ENCODE measurements around the gene CLIP4.

CLIP4 gene

DNA sequence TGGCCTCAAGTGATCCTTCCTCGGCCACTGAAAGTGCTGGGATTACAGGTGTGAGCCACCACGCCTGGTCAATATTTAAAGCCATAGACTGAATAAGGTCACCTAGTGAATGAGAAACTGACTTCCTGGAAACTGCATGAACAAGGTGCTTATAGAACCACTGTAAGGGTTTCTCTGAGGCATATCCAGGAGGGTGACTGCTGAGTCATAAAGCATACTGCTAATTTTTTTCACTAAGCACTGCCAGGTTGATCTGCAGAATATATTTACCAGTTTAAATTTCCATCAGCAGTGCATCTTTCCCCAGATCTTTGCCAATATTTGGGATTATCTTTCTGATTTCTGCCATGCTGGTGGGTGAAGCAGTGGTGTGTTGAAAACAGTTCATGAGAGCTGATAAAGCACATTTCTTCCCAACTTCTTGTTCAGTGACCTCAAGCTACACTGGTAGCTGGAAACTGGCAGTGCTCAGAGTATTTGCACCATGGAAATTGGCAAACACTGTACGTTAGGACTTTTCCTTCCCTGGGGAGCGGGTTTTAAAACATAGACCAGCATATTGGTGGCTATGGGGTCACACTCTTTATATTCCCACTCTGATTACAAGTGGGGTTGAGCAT lies 4.2 kb upstream of the CLIP4 start:
- FAIRE-seq (no peak), DNase-seq (ENCODE audit: insufficient read length, low spot score) (peak; percentile 33)
- TF ChIP-seq POLR2A (IDR thresholded peaks at IDR 0.05; ENCODE audit: low read depth, low read length) = no peak

DNA sequence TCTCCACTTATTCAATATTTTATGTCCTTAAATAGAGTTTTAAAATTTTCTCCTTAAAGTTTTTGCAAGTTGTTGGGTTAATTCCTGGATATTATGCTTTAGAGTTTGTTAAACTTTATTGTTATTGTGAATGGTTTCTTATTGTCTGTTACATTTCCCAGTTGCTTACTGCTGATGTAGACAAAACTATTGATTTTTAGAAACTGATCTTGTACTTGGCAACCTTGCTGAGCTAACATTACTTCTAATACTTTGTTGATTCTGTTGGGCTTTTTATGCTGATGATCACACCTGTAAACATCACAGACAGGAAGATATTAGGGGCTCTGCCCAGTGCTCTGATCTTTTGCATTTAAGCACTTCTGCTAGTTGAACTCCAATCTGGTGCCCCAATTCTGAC lies 2.8 kb upstream of the CLIP4 start:
- no peak for TF ChIP-seq POLR2A (IDR thresholded peaks at IDR 0.05; ENCODE audit: low read depth, low read length)
- FAIRE-seq (no peak), DNase-seq (ENCODE audit: insufficient read length, low spot score) (no peak)

DNA sequence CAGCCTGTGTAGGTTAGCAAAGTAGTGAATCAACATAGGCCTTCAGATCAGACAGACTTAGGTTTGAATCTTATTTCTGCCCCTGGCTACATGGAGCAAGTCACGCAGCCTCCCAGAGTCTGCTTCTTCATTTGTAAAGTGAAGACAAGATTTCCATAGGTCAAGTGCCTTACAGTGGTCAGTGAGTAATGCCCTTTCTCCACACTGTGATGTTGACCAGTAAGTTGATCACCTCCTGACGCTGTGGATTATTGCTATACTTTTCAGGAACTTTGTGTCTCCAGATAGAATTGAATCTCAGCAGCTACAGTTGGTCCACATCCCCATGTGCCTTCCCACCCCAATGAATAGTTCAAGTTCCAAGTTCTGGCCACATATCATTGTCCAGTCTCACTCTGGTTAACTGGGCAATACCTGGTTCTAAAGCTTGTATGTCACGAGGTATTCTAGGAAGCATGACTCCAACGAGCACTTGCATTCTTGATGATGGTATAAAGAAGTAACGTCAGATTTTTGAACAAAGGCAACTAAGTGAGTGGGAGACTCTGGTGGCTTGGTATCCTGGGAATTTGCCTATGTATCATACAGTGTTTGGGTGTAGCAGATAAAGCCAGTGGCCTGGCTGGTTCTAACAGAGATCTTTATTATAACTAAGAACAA lies 2.1 kb upstream of the CLIP4 start:
- TF ChIP-seq POLR2A (IDR thresholded peaks at IDR 0.05; ENCODE audit: low read depth, low read length) = no peak
- DNase-seq (ENCODE audit: insufficient read length, low spot score) = peak; percentile 21
- FAIRE-seq = no peak

DNA sequence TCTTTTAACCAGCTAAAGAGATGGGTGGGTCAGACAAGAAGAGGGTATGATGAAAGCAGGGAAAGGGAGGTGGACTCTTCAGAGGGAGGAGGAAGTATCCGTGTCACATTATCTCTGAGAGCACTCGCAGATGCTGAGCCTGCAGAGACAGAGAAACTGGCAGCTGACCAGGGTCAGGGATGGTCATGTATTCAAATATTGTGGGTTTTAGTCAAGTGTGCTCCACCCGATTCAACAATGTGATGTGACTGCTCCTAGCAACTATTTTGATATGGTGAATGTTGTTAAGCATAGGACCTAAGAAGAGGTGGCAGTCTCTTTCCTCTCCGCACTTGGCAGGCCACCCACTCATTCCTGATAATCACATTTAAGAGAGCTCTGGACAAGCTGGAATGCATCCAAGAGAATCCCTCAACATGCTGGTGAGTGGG lies 1.3 kb upstream of the CLIP4 start:
- DNase-seq (ENCODE audit: insufficient read length, low spot score) = peak; percentile 53
- no peak for FAIRE-seq
- no peak for TF ChIP-seq POLR2A (IDR thresholded peaks at IDR 0.05; ENCODE audit: low read depth, low read length)

DNA sequence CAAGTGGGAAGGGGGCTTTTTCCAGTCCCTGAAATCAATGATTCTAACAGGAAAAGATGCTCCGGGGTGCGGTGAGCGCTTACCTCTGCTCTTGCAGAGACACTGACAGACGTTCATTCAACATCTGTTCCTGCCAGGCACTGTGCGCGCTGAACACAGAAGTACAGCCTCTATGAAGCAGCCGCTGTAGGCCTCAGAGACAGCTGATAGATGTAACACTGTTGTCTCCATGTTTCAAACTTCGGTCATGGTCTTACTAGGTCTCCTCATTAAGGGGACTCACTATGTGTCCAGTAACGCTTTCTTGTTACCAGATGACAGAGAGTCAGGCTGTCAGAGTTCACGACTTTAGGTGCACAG lies 649 bp upstream of the CLIP4 start:
- no peak for TF ChIP-seq POLR2A (IDR thresholded peaks at IDR 0.05; ENCODE audit: low read depth, low read length)
- no peak for FAIRE-seq
- no peak for DNase-seq (ENCODE audit: insufficient read length, low spot score)

DNA sequence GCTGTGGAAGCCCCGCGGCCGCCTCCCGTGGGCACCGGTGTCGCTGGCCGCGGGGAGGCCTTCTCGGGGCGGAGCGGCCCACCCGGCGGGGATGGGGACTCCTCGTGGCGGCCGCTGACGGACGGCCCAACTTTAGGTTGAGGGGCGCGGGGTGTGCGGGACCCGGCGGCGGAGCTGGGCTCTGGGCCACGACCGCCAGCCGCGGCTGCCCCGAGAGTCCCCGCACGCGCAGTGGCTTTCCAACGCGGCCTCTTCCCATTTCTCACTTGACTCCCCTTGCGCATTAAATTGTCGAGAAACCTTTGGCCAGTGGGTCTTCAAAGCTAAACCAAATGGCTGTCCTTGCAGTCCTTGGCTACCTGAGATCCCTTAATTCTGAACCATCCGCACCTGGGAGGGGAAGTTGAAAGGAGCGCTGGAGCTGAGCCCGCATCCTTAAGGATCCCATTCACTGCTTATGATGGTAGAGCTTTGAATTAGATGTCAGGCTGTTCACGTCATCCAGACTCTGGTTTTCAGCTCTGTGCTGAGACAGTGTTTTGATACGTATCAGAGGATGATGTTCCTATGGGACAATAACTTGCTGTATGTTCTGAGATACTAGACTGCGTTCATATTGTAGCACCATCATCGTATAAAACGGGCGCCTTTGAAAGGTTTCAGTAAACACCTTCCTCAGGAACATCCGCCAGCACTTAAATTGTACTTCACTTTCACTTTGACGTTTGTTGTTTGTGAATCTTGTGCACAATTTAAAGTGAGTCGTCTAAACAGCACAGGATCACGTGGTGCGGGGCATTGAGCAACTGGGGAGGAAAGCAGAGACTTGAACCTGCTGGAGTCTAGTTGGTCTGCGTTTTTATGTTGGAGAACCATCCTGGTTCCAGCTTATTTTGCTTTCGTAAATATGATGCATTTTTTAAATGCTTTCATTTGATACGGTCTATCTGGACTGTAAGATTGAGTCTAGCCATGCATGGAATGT lies 874 bp downstream of the CLIP4 start:
- peak; percentile 69 for DNase-seq (ENCODE audit: insufficient read length, low spot score)
- TF ChIP-seq POLR2A (IDR thresholded peaks at IDR 0.05; ENCODE audit: low read depth, low read length) = no peak
- FAIRE-seq = peak; percentile 90

DNA sequence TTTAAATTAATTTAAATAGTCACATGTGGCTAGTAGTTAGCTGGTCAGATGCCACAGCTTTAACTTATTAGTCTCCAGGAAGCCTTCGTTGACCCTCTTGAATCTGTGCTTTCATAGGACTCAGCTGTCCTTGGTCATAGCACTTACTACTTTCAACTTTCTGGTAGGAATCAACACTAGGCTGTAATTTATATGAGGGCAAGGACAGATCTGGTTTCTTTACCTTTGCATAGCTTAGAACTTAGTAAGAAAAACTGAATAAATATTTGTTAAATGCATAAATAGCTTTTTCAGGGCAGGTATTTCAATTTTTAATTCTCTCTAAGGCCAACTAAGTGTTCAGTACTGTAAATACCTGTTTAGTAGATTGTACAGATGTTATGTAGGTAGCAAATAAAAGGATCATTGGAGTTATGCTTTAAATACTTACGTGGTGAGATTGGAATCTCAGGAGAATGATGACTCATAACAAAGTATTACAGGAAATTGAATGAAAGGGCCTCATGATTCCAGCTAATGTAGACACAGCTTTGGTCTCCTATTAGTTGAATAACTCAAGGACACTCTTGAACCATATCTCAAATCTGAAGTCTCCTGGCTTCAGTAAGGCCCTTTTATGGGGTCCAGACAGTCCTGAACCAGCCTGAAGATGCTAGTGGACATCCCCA lies 2.6 kb downstream of the CLIP4 start:
- TF ChIP-seq POLR2A (IDR thresholded peaks at IDR 0.05; ENCODE audit: low read depth, low read length) = no peak
- FAIRE-seq = peak; percentile 92
- DNase-seq (ENCODE audit: insufficient read length, low spot score) = peak; percentile 75

DNA sequence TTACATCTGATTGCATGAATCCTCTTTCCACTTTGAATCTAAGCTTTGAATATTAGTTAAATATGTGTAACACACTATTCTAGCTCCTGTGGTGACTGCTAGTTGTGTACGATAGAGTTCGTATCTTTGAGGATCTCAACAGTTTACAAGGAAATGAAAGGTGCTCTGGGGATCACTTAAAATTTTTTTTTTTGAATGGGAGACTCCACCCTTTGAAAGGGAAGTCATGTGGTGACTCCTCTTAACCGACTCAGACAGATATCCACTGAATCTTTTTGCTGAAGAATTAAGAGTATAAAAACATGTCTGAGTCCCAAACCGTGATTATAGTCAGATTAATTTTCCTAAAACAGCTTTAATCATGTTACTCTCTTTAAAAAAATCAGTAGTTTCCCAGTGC lies 4.0 kb downstream of the CLIP4 start:
- TF ChIP-seq POLR2A (IDR thresholded peaks at IDR 0.05; ENCODE audit: low read depth, low read length) = no peak
- DNase-seq (ENCODE audit: insufficient read length, low spot score) (no peak), FAIRE-seq (peak; percentile 52)

DNA sequence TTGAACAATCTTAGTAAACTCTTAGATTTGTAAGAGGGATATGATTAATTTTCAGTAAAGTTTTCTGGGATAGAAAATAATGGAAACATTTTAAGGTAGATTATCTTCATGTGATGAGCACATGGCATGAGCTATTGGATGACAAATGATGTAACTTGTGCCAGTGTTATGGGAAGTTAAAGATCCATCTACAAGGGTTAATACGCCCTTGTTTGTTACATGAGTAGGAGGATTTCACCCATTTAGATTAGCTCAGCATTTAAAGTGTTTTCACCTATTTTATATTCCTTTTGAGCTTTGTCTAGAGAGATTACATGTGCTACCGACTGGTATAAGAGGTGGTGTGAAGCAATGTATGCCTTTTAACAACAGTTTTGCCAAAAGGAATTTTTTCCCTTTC lies 5.6 kb downstream of the CLIP4 start:
- no peak for TF ChIP-seq POLR2A (IDR thresholded peaks at IDR 0.05; ENCODE audit: low read depth, low read length)
- DNase-seq (ENCODE audit: insufficient read length, low spot score) (no peak), FAIRE-seq (peak; percentile 64)

DNA sequence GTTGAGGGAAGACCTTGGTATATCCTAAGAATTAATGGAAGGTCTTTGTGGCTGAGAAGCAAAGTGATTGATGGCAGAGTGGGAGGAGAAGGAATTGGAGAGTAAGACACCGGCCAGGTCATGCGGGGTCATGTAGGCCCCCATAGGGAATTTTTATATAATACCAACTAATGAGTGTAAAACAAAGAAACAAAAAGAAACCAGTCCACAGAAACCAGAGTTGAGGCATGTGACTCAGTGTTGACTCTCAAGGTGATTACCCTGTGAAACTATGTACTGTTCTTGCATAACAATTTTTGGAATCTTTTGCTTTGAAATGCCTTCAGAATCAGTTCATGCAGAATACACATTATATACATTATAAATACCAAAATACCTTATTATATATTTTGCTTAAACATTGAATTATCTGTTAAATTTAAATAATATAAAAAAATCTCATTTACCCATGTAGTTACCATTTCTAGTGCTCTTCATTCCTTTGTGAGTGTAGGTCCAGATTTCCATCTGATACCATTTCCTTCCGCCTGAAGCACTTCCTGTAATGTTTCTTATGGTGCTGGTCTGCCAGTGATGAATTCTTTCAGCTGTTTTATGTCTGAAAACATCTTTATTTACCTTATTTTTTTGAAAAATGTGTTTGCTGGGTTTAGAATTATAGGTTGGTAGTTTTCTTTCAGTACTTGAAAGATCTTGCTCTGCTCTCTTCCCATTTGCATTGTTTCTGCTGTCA lies 8.6 kb downstream of the CLIP4 start:
- DNase-seq (ENCODE audit: insufficient read length, low spot score) (no peak), FAIRE-seq (peak; percentile 93)
- TF ChIP-seq POLR2A (IDR thresholded peaks at IDR 0.05; ENCODE audit: low read depth, low read length) = no peak

DNA sequence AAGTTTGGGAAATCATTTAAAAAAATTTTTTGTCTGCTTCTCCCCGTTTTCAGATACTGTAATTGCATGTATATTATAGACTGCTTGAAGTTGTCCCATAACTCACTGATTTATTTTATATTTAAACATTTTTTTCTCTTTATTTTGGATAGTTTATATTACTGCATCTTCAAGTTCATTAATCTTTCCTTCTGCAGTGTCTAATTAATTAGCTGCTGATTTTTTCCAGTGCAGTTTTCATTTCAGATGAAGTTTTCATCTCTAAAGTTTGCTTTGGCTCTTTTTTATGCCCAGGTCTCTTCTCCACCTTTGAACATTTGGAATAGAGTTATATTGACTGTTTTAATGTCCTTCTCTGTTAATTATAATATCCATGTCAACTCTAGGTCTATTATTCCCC lies 9.3 kb downstream of the CLIP4 start:
- FAIRE-seq (no peak), DNase-seq (ENCODE audit: insufficient read length, low spot score) (no peak)
- no peak for TF ChIP-seq POLR2A (IDR thresholded peaks at IDR 0.05; ENCODE audit: low read depth, low read length)

DNA sequence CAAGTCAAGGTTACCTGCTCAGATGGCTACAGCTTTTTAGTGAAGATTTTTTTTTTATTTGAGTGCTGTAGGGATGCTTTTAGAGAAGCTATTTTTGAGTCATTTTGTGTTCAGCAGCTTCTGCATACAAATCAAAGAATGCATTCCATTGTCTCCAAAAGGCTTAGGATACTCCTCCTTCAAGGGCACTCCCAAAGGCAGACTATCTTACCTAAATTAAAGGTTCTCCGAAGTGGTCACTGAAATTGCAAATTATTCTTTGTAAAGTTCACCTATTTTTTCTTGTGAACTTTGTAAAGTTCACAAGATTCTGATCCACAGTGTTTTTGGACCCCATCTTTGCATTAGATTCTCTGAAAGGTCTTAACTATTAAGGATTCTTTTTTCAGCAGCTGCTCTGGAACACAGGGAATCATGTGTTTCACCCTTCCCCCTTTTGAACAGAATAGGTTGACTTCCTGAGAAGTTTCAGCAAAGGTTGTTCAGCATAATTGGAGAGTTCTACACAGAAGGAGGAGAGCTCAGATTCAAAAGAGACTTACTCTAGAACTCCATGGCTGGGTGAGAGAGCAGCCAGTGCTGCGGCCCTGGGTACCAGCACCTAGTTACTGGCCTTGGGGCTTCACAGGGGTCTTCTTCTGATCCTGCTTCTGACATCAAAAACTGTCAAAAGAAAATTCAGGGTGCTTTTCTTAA lies 14.5 kb downstream of the CLIP4 start:
- DNase-seq (ENCODE audit: insufficient read length, low spot score) (no peak), FAIRE-seq (peak; percentile 89)
- no peak for TF ChIP-seq POLR2A (IDR thresholded peaks at IDR 0.05; ENCODE audit: low read depth, low read length)

DNA sequence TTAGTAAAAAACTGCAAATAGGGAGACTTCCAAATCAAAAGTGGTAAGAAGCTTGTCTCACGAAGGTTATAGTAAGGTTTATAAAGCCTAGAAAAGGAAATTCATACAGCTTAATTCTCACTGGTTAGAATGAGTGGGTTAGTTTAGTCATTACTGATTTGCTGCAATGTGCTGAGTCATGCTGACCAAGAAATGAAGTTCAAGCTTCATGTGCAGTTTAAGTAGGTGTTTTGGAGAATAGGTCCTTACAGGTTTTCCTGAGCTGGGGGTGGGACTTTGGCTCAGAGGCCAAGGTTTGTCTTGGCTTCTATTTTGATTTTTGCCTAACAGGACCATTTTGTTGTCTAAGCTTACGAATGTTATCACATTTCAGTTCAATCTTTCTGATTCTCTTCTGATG lies 15.1 kb downstream of the CLIP4 start:
- FAIRE-seq = peak; percentile 97
- no peak for DNase-seq (ENCODE audit: insufficient read length, low spot score)

More for the DNA sequence above, 15.1 kb downstream of the CLIP4 start:
- no peak for TF ChIP-seq POLR2A (IDR thresholded peaks at IDR 0.05; ENCODE audit: low read depth, low read length)

Measured in H54 (cell line).